ENCODE data around the gene JARID2.

DNA sequence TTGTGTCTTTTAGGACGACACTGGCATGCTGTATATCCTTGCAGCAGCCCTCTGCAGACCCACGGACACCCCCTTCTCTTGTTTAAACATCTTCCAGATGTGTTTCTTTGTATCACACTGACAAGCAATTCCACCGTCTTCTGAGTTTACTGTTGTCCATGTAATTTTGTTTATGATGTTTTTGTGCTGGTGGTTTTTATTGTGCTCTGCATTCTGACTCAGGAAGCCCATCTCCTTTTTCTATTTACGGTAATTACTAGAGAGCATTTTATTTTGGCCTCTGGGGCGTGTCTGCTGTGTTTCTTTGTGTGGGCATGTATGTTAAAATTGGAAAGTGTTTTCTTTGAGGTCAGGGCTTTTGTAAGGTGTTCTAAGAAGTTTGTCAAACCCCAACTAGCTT lies 111.9 kb downstream of the JARID2 start:
- TF ChIP-seq, protein P1, sequence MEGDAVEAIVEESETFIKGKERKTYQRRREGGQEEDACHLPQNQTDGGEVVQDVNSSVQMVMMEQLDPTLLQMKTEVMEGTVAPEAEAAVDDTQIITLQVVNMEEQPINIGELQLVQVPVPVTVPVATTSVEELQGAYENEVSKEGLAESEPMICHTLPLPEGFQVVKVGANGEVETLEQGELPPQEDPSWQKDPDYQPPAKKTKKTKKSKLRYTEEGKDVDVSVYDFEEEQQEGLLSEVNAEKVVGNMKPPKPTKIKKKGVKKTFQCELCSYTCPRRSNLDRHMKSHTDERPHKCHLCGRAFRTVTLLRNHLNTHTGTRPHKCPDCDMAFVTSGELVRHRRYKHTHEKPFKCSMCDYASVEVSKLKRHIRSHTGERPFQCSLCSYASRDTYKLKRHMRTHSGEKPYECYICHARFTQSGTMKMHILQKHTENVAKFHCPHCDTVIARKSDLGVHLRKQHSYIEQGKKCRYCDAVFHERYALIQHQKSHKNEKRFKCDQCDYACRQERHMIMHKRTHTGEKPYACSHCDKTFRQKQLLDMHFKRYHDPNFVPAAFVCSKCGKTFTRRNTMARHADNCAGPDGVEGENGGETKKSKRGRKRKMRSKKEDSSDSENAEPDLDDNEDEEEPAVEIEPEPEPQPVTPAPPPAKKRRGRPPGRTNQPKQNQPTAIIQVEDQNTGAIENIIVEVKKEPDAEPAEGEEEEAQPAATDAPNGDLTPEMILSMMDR (conservative IDR thresholded peaks at IDR 0.05; ENCODE audit: low read length), result no peak
- no peak for TF ChIP-seq EZH2phosphoT487 (IDR thresholded peaks at IDR 0.05; ENCODE audit: borderline replicate concordance, low read depth, low read length)
